ENCODE measurements around the gene TLR2. TPM values are rescaled to one million over a fixed set of nuclear protein-coding genes. Genes with fewer than 3 reads are reported as not detected.
A peak's percentile ranks its signal among the peaks of the same experiment; 100 is the strongest.

The TLR2 gene
- polyA plus RNA-seq, 6 donors from 2014 or later: 1.5 to 3.1 (median 1.8) TPM

DNA sequence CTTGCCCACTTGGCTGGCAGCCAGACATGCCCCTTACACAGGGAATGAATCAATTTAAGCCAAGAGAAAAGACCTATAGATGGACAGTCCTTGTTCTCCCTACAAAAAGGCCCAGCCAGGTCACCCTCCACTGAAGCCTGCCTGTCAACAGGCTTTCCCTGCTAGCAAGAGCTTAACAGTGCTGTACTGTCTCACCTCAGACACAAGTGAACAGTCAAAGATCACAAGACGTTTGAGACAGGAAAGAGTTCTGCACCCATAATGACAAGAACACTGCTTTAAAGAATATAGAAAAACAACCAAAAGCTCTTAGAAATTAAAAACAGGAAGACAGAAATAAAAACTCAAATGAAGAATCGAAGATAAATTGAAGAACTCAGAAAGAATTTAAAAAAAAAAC lies 71.1 kb downstream of the TLR2 start:
- DNase-seq (no peak), ATAC-seq (ENCODE audit: low read depth in 2 of 2) (peak in 1 of 2 donors; percentile 37)
- peak overlapping the region in 3 of 6 donors; percentile 11 to 58 (median 16) for H3K27ac Mint-ChIP-seq
- H3K4me3 Mint-ChIP-seq: no peak overlapping the region
- peaks cover 0 to 2% (median 0%) of the 10 kb centered on the region in 7 donors for H3K9me3 Mint-ChIP-seq
- peaks cover 26 to 28% (median 28%) of the 10 kb centered on the region in 3 donors for H3K27me3 Mint-ChIP-seq
- H3K4me1 Mint-ChIP-seq: peaks cover 0 to 11% (median 4%) of the 10 kb centered on the region in 3 donors
- no peaks in the 10 kb centered on the region for H3K36me3 Mint-ChIP-seq

Other genes with a start within 250 kb of the TLR2 start
- 10 to 100 TPM; 52.2 to 86.7 (median 68.1) TPM for gene TMEM131L, start 217.9 kb upstream of the TLR2 start, polyA plus RNA-seq (ENCODE audit: low read depth in 6 of 6)
- under 1 TPM in 1 of 6 donors, not detected in 5; 0.69 TPM for gene RNF175, start 75.7 kb downstream of the TLR2 start, polyA plus RNA-seq (ENCODE audit: low read depth in 6 of 6)
- gene SFRP2, start 104.8 kb downstream of the TLR2 start, polyA plus RNA-seq (ENCODE audit: low read depth in 6 of 6): not detected